Measurements from ENCODE around the gene CAMSAP1.
"Not testable (repeated sequence)": the region's sequence is repeated elsewhere in the genome, so short reads cannot be mapped to it uniquely, and the experiment has no call there.

The CAMSAP1 gene

DNA sequence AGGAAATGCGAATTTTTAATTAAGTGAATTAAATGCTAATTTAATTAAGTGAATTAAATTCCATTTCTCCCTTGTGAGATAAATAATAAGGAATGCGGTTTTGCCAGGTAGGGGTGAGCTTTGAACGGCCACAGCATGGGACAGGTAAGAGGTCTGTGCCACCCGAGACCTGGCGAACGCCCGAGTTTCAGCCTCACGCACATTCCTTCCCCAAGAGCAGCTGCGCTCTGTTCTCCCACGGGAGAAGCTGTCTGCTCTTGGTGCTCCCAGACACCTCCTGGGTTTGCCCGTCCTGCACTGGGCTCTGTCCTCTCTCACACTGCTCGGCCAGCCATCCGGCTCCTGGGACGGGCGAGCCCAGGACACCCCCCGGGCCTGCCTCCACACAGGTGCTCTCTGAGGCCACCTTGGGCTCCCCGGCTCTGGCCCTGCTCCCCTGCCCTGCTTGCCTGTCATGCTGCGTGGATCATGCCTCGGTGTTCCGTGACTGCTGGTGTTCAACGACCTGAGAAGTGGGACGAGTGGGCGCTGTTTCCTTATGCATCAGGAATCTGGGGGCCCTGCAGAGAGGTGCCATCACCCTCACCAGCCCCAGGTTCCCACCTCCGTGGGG, 13.7 kb upstream of the CAMSAP1 start:
- DNase-seq (ENCODE audit: low spot score) = no peak

DNA sequence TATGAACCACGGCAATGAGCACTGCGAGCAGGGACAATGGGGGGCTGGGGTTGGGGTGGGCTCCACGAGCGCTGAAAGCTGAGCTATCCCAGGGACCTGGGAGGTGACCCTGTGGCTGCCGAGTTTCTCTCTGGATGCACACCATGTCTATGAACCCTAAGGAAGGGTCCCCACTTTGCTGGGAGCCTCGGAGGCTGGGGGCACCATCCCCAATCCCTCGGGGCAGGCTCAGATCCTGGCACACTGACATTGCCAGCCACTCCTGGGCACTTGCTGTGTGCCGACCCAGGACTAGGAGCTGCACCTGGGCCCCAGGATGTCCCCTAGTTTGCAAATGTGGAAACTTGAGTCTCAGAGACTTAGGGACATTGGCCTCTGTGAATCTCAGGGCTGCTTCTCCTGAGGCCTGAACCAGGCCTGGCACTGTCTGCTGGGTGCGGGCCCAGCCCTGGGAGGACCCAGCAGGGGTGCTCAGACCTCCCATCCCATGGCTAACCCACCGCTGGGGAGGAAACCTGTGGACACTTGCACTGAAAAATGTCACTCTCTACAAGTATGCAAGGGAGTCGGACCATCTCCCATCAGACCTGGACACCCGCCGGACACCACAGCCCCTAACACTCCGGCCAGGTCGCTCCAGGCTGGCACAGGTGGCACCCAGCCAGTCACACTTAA, 13.0 kb upstream of the CAMSAP1 start:
- no peak for DNase-seq (ENCODE audit: low spot score)

GRCh38 chr9:135919318-135919890, 12.1 kb upstream of the CAMSAP1 start:
- no peak for DNase-seq (ENCODE audit: low spot score)

DNA sequence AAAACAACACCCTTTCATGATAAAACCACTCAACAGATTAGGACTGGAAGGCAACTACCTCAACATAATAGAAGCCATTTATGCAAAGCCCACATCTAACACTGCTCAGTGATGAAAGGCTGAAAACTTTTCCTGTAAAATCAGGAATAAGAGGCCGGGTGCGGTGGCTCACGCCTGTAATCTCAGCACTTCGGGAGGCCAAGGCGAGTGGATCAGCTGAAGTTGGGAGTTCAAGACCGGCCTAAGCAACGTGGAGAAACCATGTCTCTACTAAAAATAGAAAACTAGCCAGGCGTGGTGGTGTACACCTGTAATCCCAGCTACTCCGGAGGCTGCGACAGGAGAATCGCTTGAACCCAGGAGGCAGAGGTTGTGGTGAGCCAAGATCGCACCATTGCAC, 8.9 kb upstream of the CAMSAP1 start:
- not testable (repeated sequence) for DNase-seq (ENCODE audit: low spot score)

- no peak for DNase-seq (ENCODE audit: low spot score)
Measured at GRCh38 chr9:135914921-135915320, 7.6 kb upstream of the CAMSAP1 start.

DNA sequence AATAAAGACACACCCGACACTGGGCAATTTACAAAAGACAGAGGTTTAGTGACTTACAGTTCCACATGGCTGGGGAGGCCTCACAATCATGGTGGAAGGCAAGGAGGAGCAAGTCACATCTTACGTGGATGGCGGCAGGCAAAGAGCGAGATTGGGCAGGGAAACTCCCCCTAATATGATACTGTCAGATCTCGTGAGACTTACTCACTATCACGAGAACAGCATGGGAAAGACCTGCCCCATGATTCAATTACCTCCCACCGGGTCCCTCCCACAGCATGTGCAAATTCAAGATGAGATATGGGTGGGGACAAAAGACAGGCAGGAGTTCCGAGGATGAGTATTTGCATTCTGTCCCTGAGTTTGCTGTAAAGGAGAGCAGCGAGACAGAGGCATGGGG, 3.9 kb upstream of the CAMSAP1 start:
- not testable (repeated sequence) for DNase-seq (ENCODE audit: low spot score)

DNA sequence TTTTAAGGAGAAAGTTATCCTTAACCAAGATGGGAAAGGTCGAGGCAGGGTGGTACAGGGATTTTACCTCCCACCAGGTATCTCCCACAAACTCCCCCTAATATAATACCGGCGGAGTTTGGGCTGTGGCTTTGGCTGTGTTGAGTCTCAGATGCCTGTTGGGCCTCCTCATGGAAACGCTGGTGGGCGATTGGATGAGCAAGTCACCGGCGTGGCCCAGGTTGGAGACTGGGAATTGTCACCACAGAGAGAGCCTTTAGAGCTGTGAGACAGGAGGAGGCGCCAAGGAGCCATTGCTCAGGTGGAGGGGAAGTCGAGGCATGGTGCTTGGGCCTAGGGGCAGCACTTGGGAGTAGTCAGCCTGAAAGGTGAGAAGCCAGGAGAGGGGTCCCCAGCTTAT, 3.4 kb upstream of the CAMSAP1 start:
- no peak for DNase-seq (ENCODE audit: low spot score)

GRCh38 chr9:135910216-135910615, 2.9 kb upstream of the CAMSAP1 start:
- DNase-seq (ENCODE audit: low spot score) = no peak

DNA sequence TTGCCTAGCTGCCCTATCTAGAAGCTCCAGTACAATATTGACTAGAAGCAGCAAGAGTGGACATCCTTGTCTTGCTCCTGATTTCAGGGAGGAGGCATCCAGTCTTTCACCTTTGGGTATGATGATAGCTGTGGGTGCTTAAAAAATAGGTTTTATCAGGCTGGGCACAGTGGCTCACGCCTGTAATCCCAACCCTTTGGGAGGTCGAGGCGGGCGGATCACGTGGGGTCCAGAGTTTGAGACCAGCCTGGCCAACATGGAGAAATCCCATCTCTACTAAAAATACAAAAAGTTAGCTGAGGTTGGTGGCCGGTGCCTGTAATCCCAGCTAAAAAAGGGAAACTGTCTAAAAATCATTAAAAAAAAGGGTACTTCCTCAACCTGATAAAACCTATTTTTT, 2.0 kb upstream of the CAMSAP1 start:
- no peak for DNase-seq (ENCODE audit: low spot score)

DNA sequence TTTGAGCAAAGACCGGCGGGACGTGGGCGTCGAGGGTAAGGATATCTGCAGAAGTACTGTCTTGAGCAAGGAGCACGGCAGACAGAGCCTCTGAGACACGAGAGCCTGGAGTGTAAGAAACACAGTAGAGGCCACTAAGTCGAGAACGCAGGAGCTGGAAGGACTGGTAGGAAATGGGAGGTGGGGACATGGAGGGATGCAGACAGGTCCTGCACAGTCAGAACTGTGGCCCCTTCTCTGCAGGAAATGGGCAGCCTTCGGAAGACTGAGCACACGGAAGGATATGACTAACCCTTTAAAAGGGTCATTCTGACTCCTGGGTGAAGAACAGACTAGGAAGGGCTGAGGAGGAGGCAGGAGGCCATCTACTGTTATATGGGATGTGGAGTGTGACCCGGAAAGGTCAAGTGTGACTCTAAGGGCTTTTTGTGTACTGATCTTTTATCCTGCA, 1.4 kb upstream of the CAMSAP1 start:
- peak; percentile 91 for DNase-seq (ENCODE audit: low spot score)

DNA sequence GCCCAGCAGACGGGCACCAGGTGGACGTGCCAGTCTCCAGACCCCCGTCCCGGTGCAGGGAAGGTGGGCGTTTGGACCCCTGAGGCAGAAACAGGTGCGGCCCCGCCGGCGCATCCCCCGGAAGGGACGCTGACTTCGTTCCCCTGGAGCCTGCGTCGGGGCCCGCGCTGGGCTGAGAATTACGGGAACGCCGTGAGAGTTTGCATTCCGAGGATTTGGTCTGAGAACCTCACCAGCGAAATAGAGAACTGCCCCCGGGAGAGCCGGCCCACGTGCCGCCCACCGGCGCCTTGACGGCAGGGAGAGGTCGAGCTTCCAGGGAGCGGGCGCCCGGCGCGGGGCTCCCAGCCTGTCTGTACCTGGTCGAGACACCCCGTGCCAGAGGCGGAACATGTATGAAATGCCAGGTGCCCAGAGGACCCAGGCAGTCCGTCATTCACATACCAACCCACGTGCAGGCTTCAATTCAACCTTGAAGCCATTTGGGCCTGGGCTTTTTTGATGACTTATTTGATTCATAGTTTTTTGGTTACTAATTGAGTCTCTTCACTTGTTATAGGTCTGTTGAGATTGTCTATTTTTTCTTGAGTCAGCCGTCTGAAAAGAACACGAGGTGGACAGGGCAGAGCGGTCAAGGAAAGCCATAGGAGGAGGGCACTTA, 877 bp upstream of the CAMSAP1 start:
- peak; percentile 21 for DNase-seq (ENCODE audit: low spot score)

DNA sequence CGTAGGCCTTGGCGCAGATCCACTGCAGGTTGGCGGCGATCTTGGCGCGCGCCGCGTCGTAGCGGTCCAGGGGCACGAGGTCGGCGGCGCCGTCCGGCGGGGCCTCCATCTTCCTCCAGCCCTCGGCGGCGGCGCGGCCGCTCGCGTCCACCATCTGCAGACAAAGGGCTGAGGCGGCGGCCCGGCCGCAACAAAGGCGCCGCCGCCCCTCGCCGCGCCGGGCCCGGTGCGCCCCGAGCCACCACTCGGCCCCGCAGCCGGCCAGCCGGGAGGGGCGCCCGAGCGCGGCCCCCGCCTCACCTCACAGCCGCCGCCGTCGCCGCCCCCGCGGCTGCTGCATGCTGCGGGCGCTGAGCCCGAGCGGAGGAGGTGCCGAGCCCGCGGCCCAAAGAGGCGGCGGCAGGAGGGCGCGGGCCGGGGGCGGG, 328 bp downstream of the CAMSAP1 start:
- DNase-seq (ENCODE audit: low spot score) = peak; percentile 23

DNA sequence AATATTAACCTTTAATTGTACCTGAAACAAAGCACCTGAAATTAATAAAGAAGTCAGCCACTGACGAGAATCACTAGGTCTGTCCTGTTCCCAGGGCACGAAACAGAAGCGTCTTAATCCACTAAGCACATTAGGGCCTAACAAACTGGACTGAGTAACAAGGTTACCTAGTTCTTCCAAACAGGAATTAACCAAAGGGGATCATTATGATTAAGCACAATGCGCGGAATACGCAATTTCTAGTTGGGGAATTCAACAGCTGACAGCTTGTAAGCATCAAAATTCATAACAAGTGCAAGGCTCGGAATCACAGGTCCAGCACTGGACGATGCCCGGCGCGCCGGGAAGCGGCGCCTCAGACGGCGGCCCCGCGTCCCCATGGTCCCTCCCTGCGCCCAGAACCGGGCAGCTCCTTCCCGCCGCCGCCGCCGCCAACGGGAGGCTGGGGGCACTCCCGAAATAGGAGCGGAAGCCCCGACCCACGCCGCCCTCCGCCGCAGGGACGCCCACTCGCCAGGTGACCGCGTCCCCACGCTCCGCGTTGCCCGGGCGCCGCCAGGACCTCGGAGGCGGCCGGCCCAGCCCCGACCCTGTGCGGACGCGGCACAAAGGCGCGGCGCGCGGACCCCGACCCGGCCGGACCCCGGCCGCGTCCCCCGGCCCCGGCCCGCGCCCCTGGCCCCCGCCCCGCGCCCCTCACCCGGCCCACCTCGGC, 898 bp downstream of the CAMSAP1 start:
- DNase-seq (ENCODE audit: low spot score) = peak; percentile 37

DNA sequence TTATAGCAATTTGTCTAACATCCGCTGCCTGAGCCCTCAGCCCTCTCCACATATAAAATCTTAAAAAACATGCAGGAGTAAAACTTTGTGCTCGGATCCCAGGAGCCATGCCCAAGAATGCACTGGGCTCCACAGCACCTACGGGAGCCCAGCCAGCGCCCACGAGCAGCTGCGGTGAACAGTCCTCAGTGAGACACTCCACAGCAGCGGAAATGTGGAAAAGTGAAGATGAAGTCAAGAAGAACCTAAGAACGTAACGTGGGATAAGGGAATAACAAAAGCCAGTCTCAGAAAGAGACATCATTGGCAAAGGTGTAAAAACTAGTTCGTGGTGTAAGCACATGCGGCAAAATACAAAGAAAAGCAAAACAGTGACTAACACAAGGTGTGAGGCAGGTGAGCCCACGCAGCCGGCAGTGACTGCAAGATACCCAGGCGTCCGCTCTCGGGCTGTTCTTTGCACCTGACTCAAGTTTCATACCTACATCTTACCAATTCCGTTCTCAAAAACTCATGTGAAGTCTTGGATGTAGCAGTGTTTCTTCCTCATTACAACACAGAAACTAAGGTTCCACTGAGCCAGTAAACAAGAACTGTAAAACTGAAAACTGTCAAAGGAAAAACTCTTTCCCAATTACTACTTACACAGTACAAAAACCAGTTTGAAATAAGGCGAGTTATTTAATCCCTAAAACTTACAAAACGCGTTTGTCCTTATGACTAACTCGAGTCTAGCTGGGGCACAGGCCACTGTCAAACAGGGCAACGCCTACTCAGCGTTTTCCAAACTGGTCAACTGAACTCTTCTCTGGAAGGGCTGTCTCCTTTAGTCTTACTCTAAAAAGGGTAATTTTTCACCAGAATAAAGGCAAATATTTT, 1.7 kb downstream of the CAMSAP1 start:
- DNase-seq (ENCODE audit: low spot score) = peak; percentile 47

GRCh38 chr9:135903786-135904520, 3.4 kb downstream of the CAMSAP1 start:
- no peak for DNase-seq (ENCODE audit: low spot score)

- no peak for DNase-seq (ENCODE audit: low spot score)
Measured at GRCh38 chr9:135903358-135903656, 4.0 kb downstream of the CAMSAP1 start.

DNA sequence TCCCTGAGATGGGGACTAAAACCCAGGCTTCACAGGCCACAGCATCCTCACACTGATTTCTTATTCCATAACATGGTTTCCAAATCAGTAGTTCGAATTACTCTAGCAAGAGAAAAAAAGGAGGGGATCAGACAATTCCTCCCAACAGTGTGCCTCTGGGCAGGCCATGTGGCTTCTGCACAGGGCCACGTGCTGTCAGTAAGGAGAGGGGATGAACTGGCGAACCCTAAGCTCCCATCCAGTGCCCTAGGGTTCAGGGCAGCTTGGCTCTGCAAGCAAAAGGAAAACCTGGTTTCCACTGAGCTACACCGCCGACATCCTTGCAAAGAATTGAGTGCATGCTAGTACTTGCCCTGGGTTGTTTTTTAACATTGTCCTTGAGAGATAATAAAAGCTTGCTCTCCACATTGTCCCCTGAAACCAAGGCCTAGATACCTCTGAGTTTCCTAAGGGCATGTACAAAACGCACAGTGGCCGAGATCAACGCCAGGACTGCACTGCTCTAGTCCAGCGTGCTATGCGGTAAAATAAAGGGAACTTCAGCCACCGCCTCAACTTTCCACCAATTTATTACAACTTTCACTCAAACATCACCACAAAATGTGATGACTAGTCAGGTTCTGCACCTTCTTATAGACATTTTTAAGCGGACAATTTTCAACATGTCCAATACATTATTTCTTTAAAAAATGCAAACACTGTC, 4.5 kb downstream of the CAMSAP1 start:
- DNase-seq (ENCODE audit: low spot score) = no peak

GRCh38 chr9:135901826-135902225, 5.5 kb downstream of the CAMSAP1 start:
- DNase-seq (ENCODE audit: low spot score) = no peak

DNA sequence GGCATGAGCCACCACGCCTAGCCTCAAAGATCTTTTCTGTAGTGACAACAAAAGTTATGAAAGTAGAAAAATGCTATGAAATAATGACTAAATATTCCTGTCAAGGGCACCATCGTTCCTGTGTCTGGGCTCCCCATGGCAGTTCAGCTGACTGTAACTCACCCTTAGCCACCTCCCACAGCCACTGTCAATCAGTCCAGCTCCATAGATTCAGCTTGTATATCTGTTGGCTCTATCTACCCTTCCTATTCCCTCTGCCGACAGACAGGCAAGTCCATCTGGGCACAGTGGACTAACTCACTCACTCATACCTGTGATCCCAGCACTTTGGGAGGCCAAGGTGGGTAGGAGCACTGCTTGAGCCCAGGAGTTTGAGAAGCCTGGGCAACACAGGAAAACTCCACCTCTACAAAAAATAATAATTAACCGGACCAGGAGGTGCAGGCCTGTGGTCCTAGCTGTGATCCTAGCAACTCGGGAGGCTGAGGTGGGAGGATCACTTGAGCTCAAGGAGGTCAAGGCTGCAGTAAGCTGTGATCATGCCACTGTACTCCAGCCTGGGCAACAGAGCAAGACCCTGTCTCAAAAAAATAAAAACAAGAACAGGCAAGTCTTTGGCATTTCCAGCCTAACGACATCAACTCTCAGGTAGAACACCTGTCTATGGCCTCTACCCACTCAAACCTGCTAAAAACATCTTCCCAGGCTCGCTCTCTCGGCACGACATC, 6.2 kb downstream of the CAMSAP1 start:
- no peak for DNase-seq (ENCODE audit: low spot score)
